NCI-H1417 (cell line): Measurements from ENCODE around the gene GPR101.
"Not testable (repeated sequence)": the region's sequence is repeated elsewhere in the genome, so short reads cannot be mapped to it uniquely, and the experiment has no call there.

Experiments
- DNase-seq, 3 experiments: peaks; one replicate each; lab custom pipeline; 2025; lab: John Stamatoyannopoulos, UW

GPR101 gene

GRCh38 chrX:137025930-137026329, 7.9 kb downstream of the GPR101 start:
- no peak for DNase-seq

GRCh38 chrX:137000236-137000635, 33.6 kb downstream of the GPR101 start:
- not testable (repeated sequence) for DNase-seq

GRCh38 chrX:136999024-136999423, 34.8 kb downstream of the GPR101 start:
- DNase-seq = no peak
